Gastrocnemius medialis (tissue), 4 donors: ENCODE results near the gene VAMP5. TPM values are rescaled to one million over a fixed set of nuclear protein-coding genes. Genes with fewer than 3 reads are reported as not detected.

Experiments
- ATAC-seq, 2 donors: fragments of 150-250 bp; one replicate each; pipeline ENCODE4 v1.9.1; 2016
- DNase-seq, 2 donors: peaks; one replicate each; pipeline ENCODE4 v3.0.0-alpha.2; 2019
- H3K27ac ChIP-seq, 4 donors: fragments of 200-600 bp; sonication (generic); 1 replicate in 1 of 4; 2 replicates in 3 of 4; pipeline ENCODE4 v1.5.1; 2016 to 2018; ENCODE audit warnings: mild to moderate bottlenecking in 2 of 4, moderate library complexity in 1 of 4
- H3K27me3 ChIP-seq, 3 donors: fragments of 200-600 bp; sonication (generic) in 2 of 3; 1 replicate in 1 of 3; 2 replicates in 2 of 3; pipeline versions ENCODE4 v1.5.1 to v1.6.0; 2016 to 2019; ENCODE audit warnings: mild to moderate bottlenecking in 1 of 3, moderate library complexity in 1 of 3
- H3K36me3 ChIP-seq, 2 donors: fragments of 200-600 bp; sonication (generic) in 1 of 2; one replicate each; pipeline ENCODE4 v1.5.1; 2017 to 2018
- H3K4me1 ChIP-seq, 2 donors: fragments of 200-600 bp; sonication (generic) in 1 of 2; one replicate each; pipeline ENCODE4 v1.5.1; 2016 to 2017; ENCODE audit warnings: mild to moderate bottlenecking in 2 of 2
- H3K4me3 ChIP-seq, 4 donors: fragments of 200-600 bp; sonication (generic) in 3 of 4; 1 replicate in 1 of 4; 2 replicates in 3 of 4; pipeline ENCODE4 v1.5.1; 2016 to 2019; ENCODE audit warnings: mild to moderate bottlenecking in 2 of 4
- H3K9me3 ChIP-seq, 3 donors: fragments of 200-600 bp; sonication (generic) in 2 of 3; 1 replicate in 1 of 3; 2 replicates in 2 of 3; pipeline ENCODE4 v1.5.1; 2016 to 2019
- CTCF ChIP-seq, 5 experiments: fragments of 450-650 bp in 3 of 5; fragments of 200-600 bp in 2 of 5; sonication (generic) in 2 of 5; IDR thresholded peaks in 4 of 5; conservative IDR thresholded peaks in 1 of 5; 1 replicate in 4 of 5; 2 replicates in 1 of 5; pipeline ENCODE4 v1.5.1; 2016 to 2019; ENCODE audit warnings: antibody characterized with exemption in 5 of 5, mild to moderate bottlenecking in 3 of 5, moderate library complexity in 3 of 5
- POLR2A ChIP-seq, 2 donors: fragments of 450-650 bp; IDR thresholded peaks; one replicate each; pipeline ENCODE4 v1.6.1; 2017; ENCODE audit warnings: antibody characterized with exemption in 2 of 2, mild to moderate bottlenecking in 2 of 2, moderate library complexity in 2 of 2
- in situ Hi-C, 4 donors: fragments of 200-750 bp; cut with MboI; loops; one replicate each; pipeline versions ENCODE4 v1.15.0 to v1.8.0; 2017; ENCODE audit warnings: low sequenced_read_pairs in 4 of 4
- intact Hi-C: fragments of 100-400 bp; cut with DNase I; formaldehyde crosslinking; loops from one replicate; pipeline ENCODE4 v1.15.1; 2023; ENCODE audit warnings: low total_unique reads
- total RNA-seq, 4 donors: library from RNA; depleted of rRNA; stranded (reverse); fragments of >200 nt; gene quantifications; one replicate each; pipeline versions ENCODE4 v1.1.0 to v1.2.3, GENCODE V29; 2016

VAMP5 gene
- total RNA-seq, 4 donors from 2014 or later, result 19.9 to 47.0 (median 36.9) TPM

GRCh38 chr2:85582492-85582891 is 1.7 kb upstream of the VAMP5 start:
- H3K36me3 ChIP-seq, result no peaks in the 10 kb centered on the region
- in situ Hi-C loops (no loop called here), intact Hi-C loops (no loop called here)
- peaks cover 57 to 62% of the 10 kb centered on the region in 2 donors for H3K4me1 ChIP-seq
- DNase-seq, result no peak
- no peak overlapping the region for H3K4me3 ChIP-seq
- H3K27ac ChIP-seq, result peak overlapping the region in 2 of 4 donors; percentile 89 to 98
- no peak for ATAC-seq
- H3K27me3 ChIP-seq, result no peaks in the 10 kb centered on the region
- no peak for TF ChIP-seq POLR2A (IDR thresholded peaks at IDR 0.05)
- no peak for TF ChIP-seq CTCF (IDR thresholded peaks at IDR 0.05 in 4 of 5, conservative IDR thresholded peaks at IDR 0.05 in 1 of 5)
- no peaks in the 10 kb centered on the region for H3K9me3 ChIP-seq

GRCh38 chr2:85583667-85584353 is 421 bp upstream of the VAMP5 start:
- in situ Hi-C loops (no loop called here), intact Hi-C loops (no loop called here)
- Histone ChIP-seq H3K27ac (peak overlapping the region; percentile 88 to 98 (median 90)), H3K36me3 (no peaks in the 10 kb centered on the region), H3K4me1 (peaks cover 57 to 62% of the 10 kb centered on the region in 2 donors), H3K27me3 (no peaks in the 10 kb centered on the region), H3K4me3 (peak overlapping the region; percentile 59 to 89 (median 64)), H3K9me3 (no peaks in the 10 kb centered on the region)
- DNase-seq (no peak), ATAC-seq (peak in 1 of 2 donors; percentile 31)
- TF ChIP-seq CTCF (IDR thresholded peaks at IDR 0.05 in 4 of 5, conservative IDR thresholded peaks at IDR 0.05 in 1 of 5), result no peak
- no peak for TF ChIP-seq POLR2A (IDR thresholded peaks at IDR 0.05)

- Histone ChIP-seq H3K27me3 (no peaks in the 10 kb centered on the region), H3K4me3 (peak overlapping the region; percentile 59 to 89 (median 64)), H3K4me1 (peaks cover 58 to 65% of the 10 kb centered on the region in 2 donors), H3K36me3 (no peaks in the 10 kb centered on the region), H3K9me3 (no peaks in the 10 kb centered on the region), H3K27ac (peak overlapping the region; percentile 88 to 98 (median 90))
- peak; percentile 87 to 88 for ATAC-seq
- DNase-seq, result peak; percentile 78 to 86
- TF ChIP-seq CTCF (IDR thresholded peaks at IDR 0.05 in 4 of 5, conservative IDR thresholded peaks at IDR 0.05 in 1 of 5), result no peak
- peak in 1 of 2 donors; percentile 38 for TF ChIP-seq POLR2A (IDR thresholded peaks at IDR 0.05)
- intact Hi-C loops, result no loop called here
- in situ Hi-C loops, result no loop called here
These were observed 888 bp downstream of the VAMP5 start for GRCh38 chr2:85584857-85585780.

- H3K36me3 ChIP-seq, result no peaks in the 10 kb centered on the region
- no peak for TF ChIP-seq CTCF (IDR thresholded peaks at IDR 0.05 in 4 of 5, conservative IDR thresholded peaks at IDR 0.05 in 1 of 5)
- TF ChIP-seq POLR2A (IDR thresholded peaks at IDR 0.05), result no peak
- H3K4me3 ChIP-seq, result peak overlapping the region; percentile 59 to 89 (median 64)
- peaks cover 65 to 71% of the 10 kb centered on the region in 2 donors for H3K4me1 ChIP-seq
- ATAC-seq (peak in 1 of 2 donors; percentile 47), DNase-seq (no peak)
- intact Hi-C loops (no loop called here), in situ Hi-C loops (no loop called here)
- H3K27me3 ChIP-seq, result no peaks in the 10 kb centered on the region
- peak overlapping the region; percentile 88 to 98 (median 90) for H3K27ac ChIP-seq
- H3K9me3 ChIP-seq, result no peaks in the 10 kb centered on the region
These were observed 1.5 kb downstream of the VAMP5 start for GRCh38 chr2:85585781-85586105.
